Activated naive CD8-positive, alpha-beta T cell treated with anti-CD3 and anti-CD28 coated beads, Interleukin-2, amount 50 U/mL, for 16 hours (primary cell): ENCODE measurements around the gene FOXF1.

ENCODE experiments used
- DNase-seq: peaks from one replicate; pipeline ENCODE4 v3.0.0-alpha.2; 2020; ENCODE audit warnings: low read depth, low spot score

Gene FOXF1

DNA sequence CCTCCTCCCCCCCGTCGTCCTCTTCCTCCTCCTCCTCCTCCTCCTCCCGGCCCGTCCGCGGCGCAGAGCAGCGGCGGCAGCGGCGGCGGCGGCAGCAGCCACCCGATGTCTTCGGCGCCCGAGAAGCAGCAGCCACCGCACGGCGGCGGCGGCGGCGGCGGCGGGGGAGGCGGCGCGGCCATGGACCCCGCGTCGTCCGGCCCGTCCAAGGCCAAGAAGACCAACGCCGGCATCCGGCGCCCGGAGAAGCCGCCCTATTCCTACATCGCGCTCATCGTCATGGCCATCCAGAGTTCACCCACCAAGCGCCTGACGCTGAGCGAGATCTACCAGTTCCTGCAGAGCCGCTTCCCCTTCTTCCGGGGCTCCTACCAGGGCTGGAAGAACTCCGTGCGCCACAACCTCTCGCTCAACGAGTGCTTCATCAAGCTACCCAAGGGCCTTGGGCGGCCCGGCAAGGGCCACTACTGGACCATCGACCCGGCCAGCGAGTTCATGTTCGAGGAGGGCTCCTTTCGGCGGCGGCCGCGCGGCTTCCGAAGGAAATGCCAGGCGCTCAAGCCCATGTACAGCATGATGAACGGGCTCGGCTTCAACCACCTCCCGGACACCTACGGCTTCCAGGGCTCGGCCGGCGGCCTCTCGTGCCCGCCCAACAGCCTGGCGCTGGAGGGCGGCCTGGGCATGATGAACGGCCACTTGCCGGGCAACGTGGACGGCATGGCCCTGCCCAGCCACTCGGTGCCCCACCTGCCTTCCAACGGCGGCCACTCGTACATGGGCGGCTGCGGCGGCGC, at the start of gene FOXF1:
FOXF1 (plus strand) TSS at position 63 of the 797 bp plus-strand sequence; CDS start at position 106, 43 bp downstream.
- no peak for DNase-seq

DNA sequence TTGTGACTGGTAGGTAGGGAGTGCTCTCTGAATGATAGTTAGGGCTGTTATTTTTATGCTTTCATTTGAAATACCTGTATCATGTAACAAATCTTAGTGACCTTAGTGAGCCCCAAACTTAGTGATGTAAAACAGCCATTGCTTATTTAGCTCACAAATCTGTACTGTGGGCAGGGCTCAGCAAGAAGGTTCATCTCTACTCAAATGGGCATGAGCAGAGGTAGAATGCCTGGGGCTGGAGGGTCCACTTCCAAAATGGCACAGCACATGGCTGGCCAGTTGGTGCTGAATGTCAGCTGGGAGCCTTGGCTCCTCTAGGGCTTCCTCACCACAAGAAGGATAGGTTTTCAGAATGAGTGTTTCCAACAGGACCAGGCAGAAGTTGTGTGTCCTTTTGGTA, 49.3 kb upstream of the FOXF1 start:
- no peak for DNase-seq

DNA sequence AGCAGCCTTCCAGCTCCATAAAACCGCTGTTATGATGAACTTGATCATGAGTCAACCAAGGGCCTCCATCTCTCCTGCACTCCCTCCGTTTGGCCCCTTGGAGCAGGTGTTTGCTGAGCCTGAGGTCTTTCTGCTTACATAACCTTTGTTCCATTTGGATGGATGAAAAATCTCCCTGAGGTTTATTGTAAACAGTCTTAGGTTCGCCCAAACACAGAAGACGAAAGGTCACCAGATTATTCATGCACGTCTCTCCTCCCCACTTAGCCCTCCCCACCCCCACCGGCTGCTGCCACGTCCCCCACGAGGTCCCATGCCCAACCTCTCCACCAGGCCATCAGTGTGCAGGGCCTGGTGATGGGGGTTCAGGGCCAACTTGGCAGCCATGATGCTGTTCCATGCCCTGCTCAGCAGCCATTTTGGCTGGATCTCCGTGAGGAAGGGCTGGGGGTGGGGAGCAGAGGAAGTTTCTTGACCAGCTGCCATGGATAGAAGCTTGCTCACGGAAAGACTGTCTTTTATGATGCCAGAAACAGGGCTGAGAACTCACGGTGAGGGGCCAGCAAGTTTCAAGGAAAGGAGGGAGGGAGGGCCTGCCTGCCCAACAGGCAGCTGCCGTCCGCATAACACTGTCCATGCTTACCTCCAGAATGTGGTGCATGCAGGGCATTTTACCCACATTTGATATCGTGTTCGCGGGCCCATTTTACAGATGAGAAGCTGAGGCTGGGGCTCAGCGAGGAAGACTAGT, 47.8 kb upstream of the FOXF1 start:
- no peak for DNase-seq

DNA sequence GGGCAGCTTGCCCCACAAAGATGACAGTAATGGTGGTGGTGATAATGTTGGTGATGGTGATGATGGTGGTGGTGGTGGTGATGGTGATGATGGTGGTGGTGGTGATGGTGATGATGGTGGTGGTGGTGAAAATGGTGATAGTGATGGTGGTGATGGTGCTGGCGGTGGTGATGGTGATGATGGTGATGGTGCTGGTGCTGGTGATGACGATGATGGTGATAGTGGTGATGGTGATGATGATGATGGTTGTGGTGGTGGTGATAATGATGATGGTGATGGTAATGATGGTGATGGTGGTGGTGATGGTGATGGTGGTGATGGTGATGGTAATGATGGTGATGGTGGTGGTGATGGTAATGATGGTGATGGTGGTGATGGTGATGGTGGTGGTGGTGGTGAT, 46.3 kb upstream of the FOXF1 start:
- DNase-seq, result no peak

DNA sequence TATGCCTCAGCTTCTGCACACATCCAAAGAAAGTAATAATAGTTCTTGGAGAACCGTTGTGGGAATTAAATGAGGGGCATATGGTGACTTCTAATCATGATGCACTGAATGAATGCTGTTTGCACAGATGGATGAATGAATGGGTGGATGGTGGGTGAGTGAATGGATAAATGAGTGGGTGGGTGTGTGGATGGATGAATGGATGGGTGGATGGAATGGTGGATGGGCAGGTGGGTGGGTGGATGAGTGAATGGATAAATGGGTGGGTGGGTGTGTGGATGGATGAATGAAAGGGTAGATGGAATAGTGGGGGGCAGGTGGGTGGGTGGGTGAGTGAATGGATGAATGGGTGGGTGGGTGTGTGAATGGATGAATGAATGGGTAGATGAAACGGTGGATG, 44.9 kb upstream of the FOXF1 start:
- DNase-seq, result no peak

DNA sequence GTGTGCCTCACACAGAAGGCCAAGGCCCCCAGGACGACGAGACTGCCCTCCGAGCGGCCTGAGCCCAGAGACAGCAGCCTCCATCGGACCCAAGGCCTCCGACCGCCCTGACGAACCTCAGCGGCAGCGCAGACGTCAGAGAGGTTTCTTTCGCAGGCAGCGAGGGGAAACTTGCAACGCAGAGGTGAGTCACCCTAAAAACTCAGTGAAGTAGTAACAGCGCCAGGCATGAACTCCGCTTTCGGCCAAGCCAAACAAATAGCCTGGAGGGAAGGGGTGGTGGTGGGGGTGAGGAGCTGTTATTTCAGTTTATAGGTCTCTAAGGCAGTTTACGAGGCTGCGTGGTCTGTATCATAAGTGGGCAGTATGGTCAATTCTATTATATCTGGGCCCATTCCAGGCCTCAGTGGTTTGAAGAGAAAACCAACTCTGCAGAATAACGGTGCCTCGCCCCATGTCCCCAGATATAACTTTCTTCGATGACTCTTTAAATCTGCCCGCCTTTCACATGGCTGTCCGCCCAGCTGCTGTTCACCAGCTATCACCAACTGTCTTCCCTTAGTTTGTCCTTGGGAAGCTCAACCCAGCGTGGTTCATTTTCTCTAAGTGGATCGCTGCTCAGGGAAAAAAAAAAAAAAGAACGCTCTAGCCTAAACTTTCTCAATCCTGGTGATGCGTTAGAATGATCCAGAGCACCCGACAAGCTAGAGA, 43.5 kb upstream of the FOXF1 start:
- DNase-seq, result no peak

DNA sequence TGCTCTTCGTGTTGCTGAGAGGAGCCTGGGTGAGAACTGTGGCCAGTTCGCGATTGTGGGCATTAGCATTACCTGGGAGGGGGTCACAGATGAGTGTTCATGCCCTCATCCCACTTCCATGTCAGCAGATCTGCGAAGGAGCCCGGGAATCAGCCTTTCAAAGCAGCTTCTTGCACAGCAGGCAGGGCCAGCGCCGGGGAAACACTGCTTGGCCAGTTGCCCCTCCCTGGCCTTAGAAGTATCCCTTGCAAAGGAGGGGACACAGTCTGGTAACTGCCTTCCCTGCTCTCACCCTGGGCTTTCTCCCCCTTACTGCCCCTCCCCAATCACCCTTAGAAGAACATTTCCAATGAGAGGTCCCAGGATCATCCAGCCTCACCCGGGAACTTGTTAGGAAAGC, 42.8 kb upstream of the FOXF1 start:
- DNase-seq, result no peak

DNA sequence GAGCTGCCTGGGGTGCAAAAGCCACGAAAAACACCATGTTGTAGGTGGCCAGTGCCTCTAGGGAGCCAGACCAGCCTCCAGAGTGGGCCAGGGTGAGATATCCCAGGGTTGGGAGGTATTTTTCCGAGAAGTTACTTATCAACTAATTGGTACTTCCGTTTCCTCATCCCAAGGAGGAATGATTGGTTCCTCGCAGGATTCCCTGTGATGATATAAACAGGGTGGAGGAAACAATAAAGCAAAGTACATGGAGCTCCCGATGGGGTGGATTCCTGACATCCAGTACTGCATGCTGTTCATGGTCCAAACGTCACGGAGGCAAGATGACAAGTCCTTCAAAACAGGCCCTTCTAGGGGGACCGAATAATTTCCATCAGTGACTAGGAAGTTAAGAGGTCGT, 39.4 kb upstream of the FOXF1 start:
- no peak for DNase-seq

DNA sequence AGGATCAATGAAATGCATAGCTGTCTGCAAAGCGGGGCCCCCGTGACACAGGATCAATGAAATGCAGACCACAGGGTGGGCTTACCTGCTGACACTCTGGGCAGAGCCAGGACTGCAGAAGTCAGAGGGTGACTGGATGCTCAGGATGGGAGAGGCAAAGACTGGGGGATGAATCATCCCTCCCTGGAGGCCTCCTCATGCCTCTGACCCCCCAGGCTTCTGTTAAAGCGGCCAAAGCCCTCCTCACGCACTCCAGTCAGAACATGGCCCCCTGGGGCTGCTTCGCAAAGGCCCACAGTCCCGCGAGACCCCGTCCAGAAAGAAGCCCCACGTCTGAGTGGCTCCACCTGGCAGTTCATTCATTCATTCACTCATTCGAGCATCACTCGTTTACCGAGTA, 38.4 kb upstream of the FOXF1 start:
- no peak for DNase-seq

DNA sequence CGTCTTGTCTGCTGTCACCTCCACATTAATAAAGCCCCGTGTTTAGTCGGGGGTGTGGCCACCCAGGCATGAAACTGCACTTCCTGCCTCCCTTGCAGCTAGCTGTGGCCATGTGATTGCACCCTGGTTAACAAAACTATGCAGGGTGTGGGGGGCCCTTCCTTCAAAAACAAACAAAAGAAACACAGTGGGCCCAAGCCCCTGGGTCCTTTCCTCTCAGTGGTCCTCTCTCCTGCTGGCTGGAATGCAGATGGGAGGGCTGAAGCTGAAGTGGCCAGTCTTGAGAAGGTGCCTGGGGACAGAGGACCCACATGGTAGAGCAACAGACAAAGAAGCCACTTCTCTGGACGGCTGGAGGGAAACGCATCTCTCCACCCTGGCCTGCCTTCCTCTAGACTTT, 38.0 kb upstream of the FOXF1 start:
- no peak for DNase-seq

DNA sequence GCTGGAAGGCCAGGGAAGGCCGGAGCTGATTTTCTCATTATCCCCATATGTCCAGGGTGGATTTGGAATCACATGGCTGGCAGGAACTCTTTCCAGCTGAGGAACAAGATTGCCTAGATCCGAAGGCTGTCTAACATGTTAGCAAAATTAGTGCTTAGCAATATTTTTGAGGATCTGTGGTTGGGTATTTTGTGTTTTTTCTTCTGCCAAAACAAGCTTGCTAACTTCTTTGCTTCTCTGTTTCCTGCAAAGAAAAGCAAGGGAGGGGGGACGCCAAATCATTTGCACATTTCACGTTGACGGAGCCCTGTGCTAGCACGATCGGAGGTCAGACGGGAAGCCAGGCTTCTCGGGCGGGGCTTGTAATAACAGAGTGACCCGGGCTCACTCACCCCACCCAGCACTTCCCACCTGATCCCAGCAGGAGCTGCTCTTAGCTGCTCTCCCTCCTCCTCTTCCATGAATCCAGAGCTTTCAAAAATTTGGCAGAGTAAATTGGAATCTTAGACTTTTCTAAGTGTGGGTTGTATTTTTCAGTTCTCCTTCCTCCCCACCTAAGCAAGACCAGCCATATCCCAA, 33.3 kb upstream of the FOXF1 start:
- no peak for DNase-seq

DNA sequence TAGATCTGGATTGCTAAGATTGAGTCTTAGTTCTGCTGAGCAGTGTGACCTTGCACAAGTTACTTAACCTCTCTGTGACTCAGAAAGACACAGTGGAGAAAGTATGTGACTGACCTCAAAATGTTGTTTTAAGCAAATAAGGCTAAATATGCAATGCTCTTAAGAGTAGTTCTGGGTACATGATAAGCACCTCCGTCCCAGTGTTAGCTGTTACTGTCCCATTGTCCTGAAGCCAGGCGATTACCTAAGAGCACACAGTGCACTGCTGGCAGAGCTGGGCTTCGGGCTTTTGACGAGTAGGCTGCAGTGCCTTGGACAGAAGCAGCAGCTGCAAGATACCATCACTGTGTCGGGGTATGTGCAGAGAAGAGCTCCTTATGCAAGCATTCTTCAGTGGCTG, 32.7 kb upstream of the FOXF1 start:
- DNase-seq, result no peak

DNA sequence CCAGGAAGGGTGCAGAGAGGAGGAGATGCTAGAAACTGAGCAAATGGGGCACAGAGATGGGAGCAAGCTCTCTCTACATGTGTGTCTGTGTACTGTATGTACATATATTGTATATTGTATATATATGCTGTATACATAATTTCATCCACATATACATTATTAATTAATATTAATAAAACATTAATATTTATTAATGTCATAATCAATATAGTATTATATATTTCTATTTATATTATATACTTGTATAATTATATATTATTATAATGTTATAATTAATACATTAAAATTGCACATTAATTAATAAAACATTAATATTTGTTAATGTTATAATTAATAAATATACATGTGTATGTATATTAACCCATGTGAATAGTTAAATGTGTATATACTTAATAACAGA, 31.5 kb upstream of the FOXF1 start:
- DNase-seq, result no peak

DNA sequence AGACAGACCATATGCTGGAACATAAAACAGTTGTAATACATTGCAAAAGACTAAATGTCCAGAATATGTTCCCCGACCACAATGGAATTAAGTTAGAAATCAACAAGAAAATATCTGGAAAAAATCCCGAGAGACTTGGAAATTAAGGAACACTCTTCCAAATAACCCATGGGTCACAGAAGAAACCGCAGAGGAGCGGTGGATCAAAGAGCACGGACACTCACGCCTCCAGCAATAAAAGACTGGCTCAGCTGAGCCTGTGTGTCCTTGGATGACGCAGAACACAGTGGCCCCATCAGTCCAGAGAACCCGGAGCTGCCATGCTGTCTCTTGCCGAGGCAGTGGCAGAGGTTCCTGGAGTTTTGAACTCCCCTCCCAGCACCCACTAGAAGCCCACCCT, 30.9 kb upstream of the FOXF1 start:
- no peak for DNase-seq

DNA sequence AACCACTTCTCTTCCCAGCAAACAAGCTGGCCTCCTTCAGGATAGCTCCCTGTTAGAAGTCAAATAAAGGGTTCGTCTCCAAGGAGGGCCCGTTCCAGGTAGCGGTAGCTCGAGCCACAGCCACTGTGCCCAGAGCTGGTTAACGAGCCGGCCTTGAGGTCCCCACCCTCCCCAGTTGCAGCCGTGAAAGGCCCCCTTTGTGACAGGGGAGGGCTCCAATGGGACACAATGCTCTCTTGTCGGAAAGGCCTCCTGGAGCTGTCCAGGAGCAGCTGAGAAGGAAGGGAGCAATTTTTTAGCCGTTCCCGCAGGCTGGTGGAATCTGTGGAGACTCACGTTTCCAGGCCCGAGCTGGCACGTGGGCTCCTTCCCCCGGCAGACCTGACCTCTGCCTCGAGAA, 29.9 kb upstream of the FOXF1 start:
- DNase-seq, result no peak

DNA sequence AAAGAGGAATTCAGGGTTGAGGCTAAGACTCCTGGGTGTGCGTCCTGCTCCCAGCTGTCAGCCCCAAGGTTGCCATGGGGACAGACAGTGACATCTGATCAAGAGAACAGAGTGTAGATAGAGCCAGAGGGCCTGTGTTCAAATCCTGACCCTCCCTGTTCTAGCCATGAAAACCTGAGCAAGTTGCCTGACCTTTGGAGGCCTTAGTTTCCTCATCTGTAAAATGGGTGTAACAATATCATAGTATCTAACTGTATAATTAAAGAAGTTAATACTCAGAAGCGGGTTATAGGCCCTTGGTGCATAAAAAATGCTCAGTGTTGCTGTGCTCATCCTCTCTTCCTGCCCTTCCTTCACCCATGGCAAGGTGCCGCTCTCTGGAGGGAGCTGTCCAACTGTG, 28.7 kb upstream of the FOXF1 start:
- no peak for DNase-seq

DNA sequence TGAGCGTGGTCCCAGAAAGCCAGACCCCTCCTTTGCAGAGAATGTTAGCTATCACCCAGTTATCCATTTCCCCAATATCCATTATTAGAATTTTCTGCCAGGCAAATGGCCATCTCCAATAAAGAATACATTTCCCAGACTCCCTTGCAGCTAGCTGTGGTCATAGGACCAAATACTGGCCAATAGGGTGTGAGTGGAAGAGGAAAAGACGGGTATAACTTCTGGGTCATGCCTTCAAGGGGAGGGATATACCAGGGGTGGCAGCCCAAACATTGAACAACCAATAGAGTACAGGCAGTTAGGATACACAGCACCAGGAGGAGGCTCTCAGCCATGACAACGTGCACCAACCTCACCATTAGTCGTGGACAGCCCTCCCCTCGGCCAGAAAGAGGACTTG, 26.1 kb upstream of the FOXF1 start:
- no peak for DNase-seq

DNA sequence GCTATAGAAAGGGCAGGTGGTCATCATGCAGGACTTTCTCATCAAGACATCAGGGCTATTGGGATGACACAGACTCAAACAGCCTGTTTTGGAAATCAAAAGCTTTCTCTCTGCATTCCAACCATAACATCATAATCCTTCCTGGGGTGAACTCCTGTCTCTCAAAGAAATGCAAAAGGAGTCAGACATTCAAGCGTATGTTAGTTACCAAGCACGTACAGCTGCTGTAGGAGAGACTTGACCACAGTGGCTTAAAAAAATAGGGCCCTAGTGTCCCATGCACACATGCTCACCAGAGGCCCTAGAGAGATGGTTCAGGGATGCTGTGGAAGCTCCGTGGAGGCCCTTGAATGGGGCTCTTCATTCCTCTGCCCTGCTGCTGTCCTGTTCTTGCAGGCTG, 24.6 kb upstream of the FOXF1 start:
- DNase-seq, result no peak

DNA sequence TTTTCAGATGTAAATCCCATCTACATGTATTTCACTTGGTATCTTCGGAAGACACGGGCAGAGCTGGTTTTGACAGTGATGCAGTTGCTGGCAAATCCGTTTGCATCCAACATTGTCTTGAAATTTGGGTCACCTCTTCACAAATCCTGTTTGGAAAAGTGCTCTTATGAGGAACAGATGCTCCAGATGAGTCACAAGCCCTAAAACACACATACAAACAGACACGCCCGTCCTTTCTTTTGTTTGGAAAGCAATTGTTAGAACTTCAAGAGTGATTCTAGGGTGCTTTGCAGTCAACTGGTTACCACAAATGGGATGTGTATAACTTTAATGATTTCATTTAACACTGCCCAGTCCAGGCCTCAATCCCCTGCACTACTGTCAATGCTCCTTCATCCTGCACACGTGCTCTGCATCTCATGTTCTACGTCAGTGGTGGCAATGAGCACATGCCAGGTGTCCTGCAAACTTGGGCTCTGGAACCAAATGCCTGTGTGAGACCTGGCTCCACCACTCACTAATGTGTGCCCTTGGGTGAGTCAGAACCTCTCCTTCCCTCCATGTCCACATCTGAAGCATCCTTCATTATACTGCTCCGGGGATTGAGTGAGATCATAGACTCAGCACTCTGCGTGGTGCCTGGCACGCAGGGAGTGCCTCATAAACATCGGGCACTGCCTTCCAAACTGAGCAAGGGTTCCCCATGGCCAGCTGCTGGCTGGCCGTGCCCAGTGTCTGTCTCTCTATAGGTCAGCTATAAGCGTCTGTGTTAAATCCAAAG, 19.3 kb upstream of the FOXF1 start:
- DNase-seq, result no peak

DNA sequence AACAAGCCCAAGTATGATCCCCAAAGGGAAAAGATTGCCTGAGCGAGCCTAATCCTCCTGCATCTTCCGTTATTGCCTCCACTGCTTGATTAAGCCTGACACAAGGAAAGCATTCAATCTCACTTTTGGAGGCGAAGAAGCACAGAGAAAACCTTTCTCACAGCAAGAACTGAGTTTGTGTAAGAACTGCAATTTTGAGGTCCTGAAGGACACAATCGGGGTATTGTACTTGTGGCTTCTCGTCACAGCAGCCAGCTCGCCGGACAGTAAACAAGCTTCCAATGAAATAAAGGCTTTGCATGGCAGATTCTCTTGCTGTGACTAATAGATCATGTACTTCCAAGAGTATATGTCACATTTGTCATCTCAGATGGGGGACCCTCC, 18.7 kb upstream of the FOXF1 start:
- DNase-seq, result no peak

DNA sequence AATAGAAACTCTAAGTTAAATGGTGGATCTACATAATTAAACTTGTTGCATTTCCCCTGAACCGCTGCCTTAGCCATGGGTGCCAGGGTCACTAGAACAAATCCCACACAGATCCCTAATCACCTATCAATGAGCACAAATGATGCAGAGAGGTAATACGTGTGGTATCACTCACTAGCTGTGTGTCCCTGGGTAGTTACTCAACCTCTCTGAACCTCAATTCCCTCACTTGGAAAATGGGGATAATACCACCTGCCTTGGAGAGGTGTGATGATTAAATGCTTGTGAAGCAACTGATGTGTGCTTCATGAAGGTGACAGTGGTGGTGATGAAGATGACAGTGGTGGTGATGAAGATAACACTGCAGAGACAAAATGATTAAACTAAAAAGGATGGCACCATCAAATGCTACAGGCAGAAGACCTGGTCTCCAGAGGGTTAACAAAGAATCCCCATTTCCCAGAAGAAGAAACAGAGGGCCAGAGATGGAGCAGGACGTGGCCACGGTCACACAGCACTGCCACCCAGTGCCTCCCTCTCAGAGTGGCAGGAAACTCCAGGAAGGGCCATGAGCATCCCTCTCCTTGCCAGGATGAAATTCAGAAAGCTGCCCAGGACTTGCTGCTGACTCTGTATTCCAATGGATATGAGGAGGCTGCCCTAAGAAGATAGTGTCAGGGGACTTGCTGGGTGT, 17.9 kb upstream of the FOXF1 start:
- no peak for DNase-seq
